Psoas muscle (tissue), 8 donors: Measurements from ENCODE around the gene BBX. TPM values are rescaled to one million over a fixed set of nuclear protein-coding genes. Genes with fewer than 3 reads are reported as not detected.

ENCODE experiments used
- ATAC-seq, 4 donors: fragments of 200-7000 bp; cut with Tn5 transposase; one replicate each; pipeline ENCODE4 v1.9.1; 2020; ENCODE audit warnings: moderate library complexity in 3 of 4, mild to moderate bottlenecking in 2 of 4
- DNase-seq, 2 donors: peaks; one replicate each; pipeline ENCODE4 v3.0.0-alpha.2; 2020
- H3K27ac ChIP-seq: fragments of 200-600 bp; one replicate; pipeline ENCODE4 v1.8.0; 2022
- H3K27me3 ChIP-seq, 3 donors: fragments of 200-600 bp in 1 of 3; one replicate each; pipeline versions ENCODE4 v1.6.1 to v1.8.0; 2013 to 2022; ENCODE audit warnings: low read length in 2 of 3, mild to moderate bottlenecking in 2 of 3, moderate library complexity in 1 of 3; ENCODE audit not compliant: insufficient read depth in 3 of 3
- H3K36me3 ChIP-seq, 2 donors: fragments of 200-600 bp in 1 of 2; one replicate each; pipeline versions ENCODE4 v1.6.1 to v1.8.0; 2013 to 2022; ENCODE audit warnings: low read depth in 1 of 2, mild to moderate bottlenecking in 1 of 2, moderate library complexity in 1 of 2; ENCODE audit not compliant: insufficient read depth in 1 of 2
- H3K4me1 ChIP-seq: fragments of 200-600 bp; one replicate; pipeline ENCODE4 v1.8.0; 2022
- H3K4me3 ChIP-seq: fragments of 200-600 bp; one replicate; pipeline ENCODE4 v1.8.0; 2022; ENCODE audit warnings: mild to moderate bottlenecking
- H3K9me3 ChIP-seq: fragments of 200-600 bp; one replicate; pipeline ENCODE4 v1.8.0; 2022
- WGBS, 3 donors: extraction: QIAGEN DNeasy Blood & Tissue Kit; methylation state at CpG; one replicate each; pipeline versions ENCODE4 v1.1.6 to v1.1.7; 2013; 5-methylcytosine and 5-hydroxymethylcytosine counted together
- intact Hi-C, 2 donors: fragments of 100-400 bp; cut with DNase I; formaldehyde crosslinking; loops; one replicate each; pipeline versions ENCODE4 v1.11.0 to v1.14.2; 2022
- polyA plus RNA-seq, 3 donors: library from polyadenylated mRNA; stranded (reverse); fragments of 200-250 nt; gene quantifications; one replicate each; pipeline ENCODE4 v1.2.3, GENCODE V29; 2013
- total RNA-seq, 4 donors: library from RNA; stranded (reverse); fragmentation: NEBNext Ultra II Directional in 2 of 4; extraction: Animal tissue kit (Norgen Biotek cat#: 25700) in 2 of 4; gene quantifications; one replicate each; pipeline versions ENCODE4 v1.2.1 to v1.2.4, GENCODE V29; 2021 to 2023
- TF ChIP-seq, protein P1 (sequence below): fragments of 200-600 bp; IDR thresholded peaks from one replicate; pipeline ENCODE4 v1.8.0; 2022; ENCODE audit warnings: antibody characterized with exemption
- donor health status: healthy with polysubstance abuse.
- donor health status: DM: no; HTN: no; CAD: no; lungs with moderate emphysema.
- donor health status: Bipolar disorder and iron deficiency.
- donor health status: healthy.
- donor health status: DM: yes; HTN: yes; CAD: no.
- donor health status: DM: no; HTN: no; CAD: no.
- donor health status: DM: no; HTN: no; CAD: no.
- donor health status: DM: yes; HTN: yes; CAD: no.

Gene BBX
- total and polyA plus RNA-seq, 7 donors = 2.2 to 30.4 (median 16.2) TPM

DNA sequence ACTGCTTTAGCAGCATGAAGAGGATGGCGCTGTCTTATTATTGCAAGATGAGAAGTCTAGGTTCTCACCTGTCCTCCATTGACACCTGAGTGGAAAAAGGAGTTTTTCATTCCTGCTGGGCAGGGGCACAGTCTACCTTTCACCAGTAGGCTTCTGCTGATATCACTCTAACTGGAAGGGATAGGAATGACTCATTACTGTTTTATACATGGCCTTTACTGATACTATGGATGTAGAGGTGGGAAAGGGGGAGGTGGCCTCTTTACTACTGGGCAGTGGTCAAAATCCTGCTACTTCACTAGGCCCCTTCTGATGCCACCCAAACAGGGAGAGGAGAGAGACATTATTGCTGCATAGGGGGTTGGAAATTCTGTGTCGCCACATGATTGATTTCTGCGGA is 97.8 kb downstream of the BBX start:
- Histone ChIP-seq H3K36me3 (no peaks in the 10 kb centered on the region), H3K27me3 (no peaks in the 10 kb centered on the region), H3K4me3 (no peak overlapping the region), H3K4me1 (peaks cover 8% of the 10 kb centered on the region), H3K27ac (no peak overlapping the region), H3K9me3 (no peaks in the 10 kb centered on the region)
- intact Hi-C loops = no loop called here
- TF ChIP-seq, protein P1, sequence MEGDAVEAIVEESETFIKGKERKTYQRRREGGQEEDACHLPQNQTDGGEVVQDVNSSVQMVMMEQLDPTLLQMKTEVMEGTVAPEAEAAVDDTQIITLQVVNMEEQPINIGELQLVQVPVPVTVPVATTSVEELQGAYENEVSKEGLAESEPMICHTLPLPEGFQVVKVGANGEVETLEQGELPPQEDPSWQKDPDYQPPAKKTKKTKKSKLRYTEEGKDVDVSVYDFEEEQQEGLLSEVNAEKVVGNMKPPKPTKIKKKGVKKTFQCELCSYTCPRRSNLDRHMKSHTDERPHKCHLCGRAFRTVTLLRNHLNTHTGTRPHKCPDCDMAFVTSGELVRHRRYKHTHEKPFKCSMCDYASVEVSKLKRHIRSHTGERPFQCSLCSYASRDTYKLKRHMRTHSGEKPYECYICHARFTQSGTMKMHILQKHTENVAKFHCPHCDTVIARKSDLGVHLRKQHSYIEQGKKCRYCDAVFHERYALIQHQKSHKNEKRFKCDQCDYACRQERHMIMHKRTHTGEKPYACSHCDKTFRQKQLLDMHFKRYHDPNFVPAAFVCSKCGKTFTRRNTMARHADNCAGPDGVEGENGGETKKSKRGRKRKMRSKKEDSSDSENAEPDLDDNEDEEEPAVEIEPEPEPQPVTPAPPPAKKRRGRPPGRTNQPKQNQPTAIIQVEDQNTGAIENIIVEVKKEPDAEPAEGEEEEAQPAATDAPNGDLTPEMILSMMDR = no peak
- DNase-seq (no peak), ATAC-seq (no peak)
- 86 to 100% (median 98%) methylated on average over 3 of the region's 3 CpGs for WGBS, 3 donors

DNA sequence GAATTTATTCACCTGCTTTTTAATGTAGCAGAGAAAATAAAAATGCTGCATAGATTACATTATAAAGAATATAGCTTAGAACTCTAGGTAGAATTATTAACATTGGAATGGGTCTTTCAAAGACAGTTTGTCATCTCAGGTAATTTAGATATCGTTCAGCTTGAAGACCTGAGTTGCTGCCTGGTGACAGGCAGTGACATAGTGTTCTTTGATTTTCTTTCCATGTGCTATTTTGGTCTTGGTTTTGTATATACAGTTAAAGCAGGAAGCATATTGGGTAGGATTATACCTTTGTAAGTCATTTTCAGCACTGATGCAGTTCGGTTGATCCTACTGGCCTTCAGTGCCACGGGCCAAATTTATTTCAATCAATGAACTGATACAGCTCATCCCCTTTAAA is 98.7 kb downstream of the BBX start:
- ATAC-seq (peak in 1 of 4 donors; percentile 42), DNase-seq (no peak)
- no peak overlapping the region for H3K27ac ChIP-seq
- H3K27me3 ChIP-seq = no peaks in the 10 kb centered on the region
- intact Hi-C loops = no loop called here
- H3K4me3 ChIP-seq = no peak overlapping the region
- H3K9me3 ChIP-seq = no peaks in the 10 kb centered on the region
- 46 to 65% (median 55%) methylated on average over 3 of the region's 3 CpGs for WGBS, 3 donors
- H3K4me1 ChIP-seq = peaks cover 8% of the 10 kb centered on the region
- H3K36me3 ChIP-seq = no peaks in the 10 kb centered on the region
- TF ChIP-seq, protein P1 = no peak

DNA sequence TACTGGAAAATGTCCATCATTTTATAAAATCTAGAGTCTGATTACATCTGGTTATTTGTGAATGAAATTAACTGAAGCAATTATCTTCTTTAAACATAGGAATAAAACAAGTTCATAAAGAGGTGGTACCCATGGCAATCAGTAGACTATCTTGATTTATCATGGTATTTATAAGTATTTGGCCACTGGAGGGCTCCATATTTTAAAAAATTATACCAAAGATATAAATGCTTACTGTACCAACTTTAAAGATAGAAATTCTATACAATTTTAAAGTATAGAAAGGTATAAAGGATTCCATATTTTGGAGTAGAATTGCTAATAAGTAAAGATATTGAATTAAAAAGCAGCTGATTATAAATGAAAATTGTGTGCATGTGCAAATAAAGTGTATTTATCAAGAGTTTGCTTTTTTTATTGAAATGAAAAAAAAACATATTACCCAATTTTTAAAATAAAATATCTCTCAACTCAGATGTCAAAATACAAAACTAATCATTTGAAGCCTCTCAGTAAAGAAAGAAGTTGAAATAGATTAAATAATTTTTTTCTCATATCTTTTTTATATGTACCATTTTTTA is 105.3 kb downstream of the BBX start:
- intact Hi-C loops = no loop called here
- H3K36me3 ChIP-seq = no peaks in the 10 kb centered on the region
- no peak overlapping the region for H3K27ac ChIP-seq
- H3K4me3 ChIP-seq = no peak overlapping the region
- no peaks in the 10 kb centered on the region for H3K4me1 ChIP-seq
- no peaks in the 10 kb centered on the region for H3K27me3 ChIP-seq
- no peaks in the 10 kb centered on the region for H3K9me3 ChIP-seq
- no peak for DNase-seq
- no peak for ATAC-seq
- TF ChIP-seq, protein P1 = no peak

DNA sequence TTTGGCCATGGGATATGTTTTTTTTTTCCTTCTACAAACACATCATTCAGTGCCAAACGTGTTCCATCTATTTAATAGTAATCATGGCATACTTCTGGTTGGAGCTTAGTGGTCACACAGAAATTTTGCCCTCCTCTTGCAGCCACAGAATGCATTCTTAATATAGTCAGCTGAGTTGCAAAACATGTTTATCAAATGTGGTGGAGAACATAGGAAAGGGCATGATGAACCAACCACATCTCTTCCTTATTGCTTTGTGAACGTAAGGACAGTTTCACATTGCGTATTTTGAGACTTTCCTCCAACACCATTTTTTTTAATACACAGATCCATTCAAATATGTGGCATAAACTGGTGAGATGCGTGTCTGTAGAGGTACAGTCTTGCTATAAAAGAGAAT is 106.8 kb downstream of the BBX start:
- 89 to 91% (median 91%) methylated on average over 4 of the region's 4 CpGs for WGBS, 3 donors

More for the DNA sequence above, 106.8 kb downstream of the BBX start:
- no peak overlapping the region for H3K4me3 ChIP-seq
- no peaks in the 10 kb centered on the region for H3K36me3 ChIP-seq
- intact Hi-C loops = no loop called here
- H3K27me3 ChIP-seq = no peaks in the 10 kb centered on the region
- no peak for DNase-seq
- TF ChIP-seq, protein P1 = no peak
- ATAC-seq = no peak
- no peak overlapping the region for H3K27ac ChIP-seq
- peaks cover 7% of the 10 kb centered on the region for H3K4me1 ChIP-seq
- H3K9me3 ChIP-seq = no peaks in the 10 kb centered on the region
